SH-SY5Y (cell line): ENCODE results near the gene ADRB2.

ENCODE experiments used
- GATA2 ChIP-seq: IDR thresholded peaks from 2 replicates; pipeline ENCODE4 v1.6.1; 2011; ENCODE audit warnings: mild to moderate bottlenecking, low read depth, low read length
- GATA3 ChIP-seq: IDR thresholded peaks from 2 replicates; pipeline ENCODE4 v1.6.1; 2011; ENCODE audit warnings: low read depth, mild to moderate bottlenecking, low read length, moderate library complexity

- peak; percentile 38; the same call in 1 of the 2 replicates for TF ChIP-seq GATA2
- peak; percentile 59 for TF ChIP-seq GATA3
Observed at GRCh38 chr5:148815578-148815977, 10.8 kb upstream of the ADRB2 start.
